Breast epithelium (tissue), 3 donors: Measurements from ENCODE around the gene DNAI1.

Experiments
- CTCF ChIP-seq, 3 donors: fragments of 450-650 bp; IDR thresholded peaks; one replicate each; pipeline ENCODE4 v1.5.1; 2016 to 2017; ENCODE audit warnings: antibody characterized with exemption in 3 of 3, mild to moderate bottlenecking in 3 of 3, moderate library complexity in 3 of 3
- POLR2A ChIP-seq: fragments of 450-650 bp; IDR thresholded peaks from one replicate; pipeline ENCODE4 v1.6.1; 2016; ENCODE audit warnings: antibody characterized with exemption, mild to moderate bottlenecking, moderate library complexity

- TF ChIP-seq POLR2A = peak; percentile 72
- no peak for TF ChIP-seq CTCF (IDR thresholded peaks at IDR 0.05)
Observed at GRCh38 chr9:34458013-34458958, at the start of gene DNAI1, which contains the start of gene FAM219A.
